Measurements from ENCODE around the gene ZNF878. TPM values are rescaled to one million over a fixed set of nuclear protein-coding genes. Genes with fewer than 3 reads are reported as not detected.
A peak's percentile ranks its signal among the peaks of the same experiment; 100 is the strongest.
"Not testable (repeated sequence)": the region's sequence is repeated elsewhere in the genome, so short reads cannot be mapped to it uniquely, and the experiment has no call there.

ZNF878 gene
- total RNA-seq, 1 experiment from 2014 or later, result 0.46 TPM

- Histone ChIP-seq H3K9me2 (ENCODE audit: insufficient read depth) (no peaks in the 10 kb centered on the region), H3K27me3 (ENCODE audit: insufficient read depth, low read depth) (no peaks in the 10 kb centered on the region), H3K27ac (no peak overlapping the region), H3K79me2 (ENCODE audit: low read depth) (no peaks in the 10 kb centered on the region), H3K4me1 (replicated peaks; ENCODE audit: insufficient read depth) (no peaks in the 10 kb centered on the region), H3K4me3 (no peak overlapping the region), H3K9me3 (ENCODE audit: insufficient read depth, low read depth) (no peaks in the 10 kb centered on the region), H3K4me2 (no peak overlapping the region), H3K36me3 (ENCODE audit: low read depth) (no peaks in the 10 kb centered on the region), H3F3A (ENCODE audit: insufficient read depth, low read depth) (no peaks in the 10 kb centered on the region), H2AFZ (no peak overlapping the region), H4K20me1 (ENCODE audit: insufficient read depth) (no peaks in the 10 kb centered on the region)
- TF ChIP-seq CTCF (conservative IDR thresholded peaks at IDR 0.05), result peak; percentile 72
- no peak for TF ChIP-seq EZH2 (IDR thresholded peaks at IDR 0.05; ENCODE audit: low read depth)
- intact Hi-C loops (cut with micrococcal nuclease; ENCODE audit: unreplicated experiment), result loop anchor here (2.0 kb wide), 1 partner anchor 50 kb away; the partner anchor contains the start of gene ZNF20
- BruUV-seq (replicated peaks), result no TSS peak
- ChIA-PET POLR2A (ENCODE audit: unreplicated experiment) (no interaction called here), CTCF (interaction anchor here (0.5 to 0.8 kb wide), 4 partner anchors 31 to 425 kb away, joined by 3 to 6 read pairs (median 4); partner anchors contain the start of genes ZNF20 and ZNF442)
- peak in 1 of 2 experiments; percentile 23 for DNase-seq
Observed at GRCh38 chr19:12090807-12091206, 38.0 kb upstream of the ZNF878 start.

GRCh38 chr19:12085074-12085818 lies 32.5 kb upstream of the ZNF878 start:
- intact Hi-C loops (cut with micrococcal nuclease; ENCODE audit: unreplicated experiment), result no loop called here
- no peaks in the 10 kb centered on the region for H3K36me3 ChIP-seq (ENCODE audit: low read depth)
- CTCF ChIA-PET, result no interaction called here
- H3K79me2 ChIP-seq (ENCODE audit: low read depth), result no peaks in the 10 kb centered on the region
- no peak overlapping the region for H3K4me3 ChIP-seq
- H3K4me1 ChIP-seq (replicated peaks; ENCODE audit: insufficient read depth), result no peaks in the 10 kb centered on the region
- no TSS peak for BruUV-seq (replicated peaks)
- H3K9me2 ChIP-seq (ENCODE audit: insufficient read depth), result no peaks in the 10 kb centered on the region
- no peak for TF ChIP-seq EZH2 (IDR thresholded peaks at IDR 0.05; ENCODE audit: low read depth)
- TF ChIP-seq CTCF (conservative IDR thresholded peaks at IDR 0.05), result no peak
- no peaks in the 10 kb centered on the region for H3K27me3 ChIP-seq (ENCODE audit: insufficient read depth, low read depth)
- H3K27ac ChIP-seq, result no peak overlapping the region
- DNase-seq, result no peak
- H3K4me2 ChIP-seq, result no peak overlapping the region
- H3K9me3 ChIP-seq (ENCODE audit: insufficient read depth, low read depth), result peaks cover 6% of the 10 kb centered on the region
- H3F3A ChIP-seq (ENCODE audit: insufficient read depth, low read depth), result no peaks in the 10 kb centered on the region
- no peaks in the 10 kb centered on the region for H4K20me1 ChIP-seq (ENCODE audit: insufficient read depth)
- POLR2A ChIA-PET (ENCODE audit: unreplicated experiment), result no interaction called here
- no peak overlapping the region for H2AFZ ChIP-seq

GRCh38 chr19:12083336-12083735 lies 30.6 kb upstream of the ZNF878 start:
- H3K27me3 ChIP-seq (ENCODE audit: insufficient read depth, low read depth); DNase-seq; H4K20me1 ChIP-seq (ENCODE audit: insufficient read depth); H3F3A ChIP-seq (ENCODE audit: insufficient read depth, low read depth); H3K4me3 ChIP-seq; H2AFZ ChIP-seq; H3K9me2 ChIP-seq (ENCODE audit: insufficient read depth); H3K36me3 ChIP-seq (ENCODE audit: low read depth); BruUV-seq (replicated peaks); H3K4me2 ChIP-seq; intact Hi-C loops (cut with micrococcal nuclease; ENCODE audit: unreplicated experiment); H3K4me1 ChIP-seq (replicated peaks; ENCODE audit: insufficient read depth); H3K79me2 ChIP-seq (ENCODE audit: low read depth); H3K27ac ChIP-seq: not testable (repeated sequence)
- ChIA-PET CTCF (interaction anchor here (0.6 kb wide), 1 partner anchor 11 kb away, joined by 3 read pairs; no protein-coding TSS in a partner anchor), POLR2A (ENCODE audit: unreplicated experiment) (interaction anchor here (0.7 kb wide), 1 partner anchor 35 kb away, joined by 5 read pairs; no protein-coding TSS in a partner anchor)
- H3K9me3 ChIP-seq (ENCODE audit: insufficient read depth, low read depth), result peaks cover 12% of the 10 kb centered on the region
